ENCODE measurements around the gene TGFBR3.
"Not testable (repeated sequence)": the region's sequence is repeated elsewhere in the genome, so short reads cannot be mapped to it uniquely, and the experiment has no call there.

Gene TGFBR3

GRCh38 chr1:91872559-91873081, 13.3 kb downstream of the TGFBR3 start:
- DNase-seq = no peak
- TF ChIP-seq POLR2A (IDR thresholded peaks at IDR 0.05; ENCODE audit: low read length) = no peak
- no peak for TF ChIP-seq GATA1 (IDR thresholded peaks at IDR 0.05; ENCODE audit: low read depth, low read length)

GRCh38 chr1:91872000-91872399, 14.0 kb downstream of the TGFBR3 start:
- TF ChIP-seq GATA1 (IDR thresholded peaks at IDR 0.05; ENCODE audit: low read depth, low read length) = no peak
- TF ChIP-seq POLR2A (IDR thresholded peaks at IDR 0.05; ENCODE audit: low read length) = no peak
- no peak for DNase-seq

- TF ChIP-seq POLR2A (IDR thresholded peaks at IDR 0.05; ENCODE audit: low read length) = no peak
- TF ChIP-seq GATA1 (IDR thresholded peaks at IDR 0.05; ENCODE audit: low read depth, low read length) = no peak
- no peak for DNase-seq
Observed at GRCh38 chr1:91870322-91870721, 15.6 kb downstream of the TGFBR3 start.

- no peak for DNase-seq
- TF ChIP-seq POLR2A (IDR thresholded peaks at IDR 0.05; ENCODE audit: low read length) (no peak), GATA1 (IDR thresholded peaks at IDR 0.05; ENCODE audit: low read depth, low read length) (no peak)
Observed at GRCh38 chr1:91866425-91866824, 19.5 kb downstream of the TGFBR3 start.

- DNase-seq = no peak
- TF ChIP-seq GATA1 (IDR thresholded peaks at IDR 0.05; ENCODE audit: low read depth, low read length) (no peak), POLR2A (IDR thresholded peaks at IDR 0.05; ENCODE audit: low read length) (no peak)
Observed at GRCh38 chr1:91864017-91864700, 21.8 kb downstream of the TGFBR3 start.

- DNase-seq = no peak
- TF ChIP-seq GATA1 (IDR thresholded peaks at IDR 0.05; ENCODE audit: low read depth, low read length) (no peak), POLR2A (IDR thresholded peaks at IDR 0.05; ENCODE audit: low read length) (no peak)
Observed at GRCh38 chr1:91863498-91863897, 22.5 kb downstream of the TGFBR3 start.

- TF ChIP-seq POLR2A (IDR thresholded peaks at IDR 0.05; ENCODE audit: low read length) (no peak), GATA1 (IDR thresholded peaks at IDR 0.05; ENCODE audit: low read depth, low read length) (no peak)
- no peak for DNase-seq
Observed at GRCh38 chr1:91862120-91862519, 23.8 kb downstream of the TGFBR3 start.

GRCh38 chr1:91857557-91858239, 28.3 kb downstream of the TGFBR3 start:
- DNase-seq = no peak
- TF ChIP-seq POLR2A (IDR thresholded peaks at IDR 0.05; ENCODE audit: low read length) (no peak), GATA1 (IDR thresholded peaks at IDR 0.05; ENCODE audit: low read depth, low read length) (no peak)

- TF ChIP-seq POLR2A (IDR thresholded peaks at IDR 0.05; ENCODE audit: low read length) (no peak), GATA1 (IDR thresholded peaks at IDR 0.05; ENCODE audit: low read depth, low read length) (no peak)
- DNase-seq = no peak
Observed at GRCh38 chr1:91856996-91857395, 29.0 kb downstream of the TGFBR3 start.

- DNase-seq = no peak
- TF ChIP-seq POLR2A (IDR thresholded peaks at IDR 0.05; ENCODE audit: low read length) (no peak), GATA1 (IDR thresholded peaks at IDR 0.05; ENCODE audit: low read depth, low read length) (no peak)
Observed at GRCh38 chr1:91854852-91855534, 31.0 kb downstream of the TGFBR3 start.

- TF ChIP-seq POLR2A (IDR thresholded peaks at IDR 0.05; ENCODE audit: low read length) (no peak), GATA1 (IDR thresholded peaks at IDR 0.05; ENCODE audit: low read depth, low read length) (no peak)
- DNase-seq = no peak
Observed at GRCh38 chr1:91853397-91853796, 32.6 kb downstream of the TGFBR3 start.

GRCh38 chr1:91852011-91852410, 33.9 kb downstream of the TGFBR3 start:
- not testable (repeated sequence) for DNase-seq

GRCh38 chr1:91851130-91852010, 34.6 kb downstream of the TGFBR3 start:
- TF ChIP-seq POLR2A (IDR thresholded peaks at IDR 0.05; ENCODE audit: low read length) (no peak), GATA1 (IDR thresholded peaks at IDR 0.05; ENCODE audit: low read depth, low read length) (no peak)
- DNase-seq = no peak

- DNase-seq = no peak
- no peak for TF ChIP-seq POLR2A (IDR thresholded peaks at IDR 0.05; ENCODE audit: low read length)
- no peak for TF ChIP-seq GATA1 (IDR thresholded peaks at IDR 0.05; ENCODE audit: low read depth, low read length)
Observed at GRCh38 chr1:91850708-91851107, 35.2 kb downstream of the TGFBR3 start.

Data from erythroblast (primary cell).